ENCODE results near the gene NF1. TPM values are rescaled to one million over a fixed set of nuclear protein-coding genes. Genes with fewer than 3 reads are reported as not detected.

The NF1 gene
- total RNA-seq, 4 donors from 2014 or later: 40.9 to 64.8 (median 44.5) TPM

DNA sequence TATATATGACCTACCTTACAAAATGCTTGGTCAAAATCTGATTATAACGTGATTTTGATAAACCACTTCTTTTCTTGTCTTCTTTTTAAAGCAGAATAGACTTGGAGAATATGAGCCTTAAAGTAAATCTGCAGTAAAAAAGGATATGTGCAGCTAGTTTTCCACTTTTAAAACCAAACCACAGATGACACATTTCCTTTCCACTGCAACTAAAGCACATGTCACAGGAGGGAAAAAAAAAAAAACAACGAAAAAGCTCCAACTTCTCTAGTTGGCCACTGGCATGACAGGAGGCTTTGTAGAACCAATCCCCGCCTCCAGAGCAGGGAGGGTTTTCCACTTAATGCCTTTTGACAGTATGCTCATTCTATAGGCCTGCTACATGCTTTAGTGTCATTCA, 226.7 kb downstream of the NF1 start, which contains the start of gene EVI2A:
TSS of gene EVI2A (minus strand) at position 142 of the 400 bp plus-strand sequence. CDS start 2,609 bp downstream, outside the sequence.
- intact Hi-C loops (cut with DNase I): no loop called here
- Histone ChIP-seq H3K9me3 (no peaks in the 10 kb centered on the region), H3K4me1 (no peaks in the 10 kb centered on the region), H3K27ac (replicated peaks in 1 of 4) (no peak within 1 kb of the TSS), H3K4me3 (peak within 1 kb of the TSS; percentile 3 to 26 (median 12)), H3K27me3 (no peaks in the 10 kb centered on the region), H3K36me3 (peaks cover 0 to 10% (median 9%) of the 10 kb centered on the region in 4 donors)
- no peak for DNase-seq (ENCODE audit: extremely low spot score)
- TF ChIP-seq, protein P1, sequence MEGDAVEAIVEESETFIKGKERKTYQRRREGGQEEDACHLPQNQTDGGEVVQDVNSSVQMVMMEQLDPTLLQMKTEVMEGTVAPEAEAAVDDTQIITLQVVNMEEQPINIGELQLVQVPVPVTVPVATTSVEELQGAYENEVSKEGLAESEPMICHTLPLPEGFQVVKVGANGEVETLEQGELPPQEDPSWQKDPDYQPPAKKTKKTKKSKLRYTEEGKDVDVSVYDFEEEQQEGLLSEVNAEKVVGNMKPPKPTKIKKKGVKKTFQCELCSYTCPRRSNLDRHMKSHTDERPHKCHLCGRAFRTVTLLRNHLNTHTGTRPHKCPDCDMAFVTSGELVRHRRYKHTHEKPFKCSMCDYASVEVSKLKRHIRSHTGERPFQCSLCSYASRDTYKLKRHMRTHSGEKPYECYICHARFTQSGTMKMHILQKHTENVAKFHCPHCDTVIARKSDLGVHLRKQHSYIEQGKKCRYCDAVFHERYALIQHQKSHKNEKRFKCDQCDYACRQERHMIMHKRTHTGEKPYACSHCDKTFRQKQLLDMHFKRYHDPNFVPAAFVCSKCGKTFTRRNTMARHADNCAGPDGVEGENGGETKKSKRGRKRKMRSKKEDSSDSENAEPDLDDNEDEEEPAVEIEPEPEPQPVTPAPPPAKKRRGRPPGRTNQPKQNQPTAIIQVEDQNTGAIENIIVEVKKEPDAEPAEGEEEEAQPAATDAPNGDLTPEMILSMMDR (IDR thresholded peaks at IDR 0.05): no peak
- TF ChIP-seq EP300 (IDR thresholded peaks at IDR 0.05): no peak
- no peak for TF ChIP-seq POLR2AphosphoS5 (IDR thresholded peaks at IDR 0.05)
- no peak for TF ChIP-seq POLR2A (IDR thresholded peaks at IDR 0.05; ENCODE audit: low read depth)
- WGBS: 72% methylated on average over 3 of the region's 3 CpGs

- WGBS: 90% methylated on average over 4 of the region's 4 CpGs
- TF ChIP-seq, protein P1 (IDR thresholded peaks at IDR 0.05): no peak
- TF ChIP-seq POLR2AphosphoS5 (IDR thresholded peaks at IDR 0.05) (no peak), POLR2A (IDR thresholded peaks at IDR 0.05; ENCODE audit: low read depth) (no peak), EP300 (IDR thresholded peaks at IDR 0.05) (no peak)
- Histone ChIP-seq H3K36me3 (peaks cover 0 to 14% (median 13%) of the 10 kb centered on the region in 4 donors), H3K27me3 (no peaks in the 10 kb centered on the region), H3K4me1 (no peaks in the 10 kb centered on the region), H3K27ac (replicated peaks in 1 of 4) (no peak overlapping the region), H3K9me3 (no peaks in the 10 kb centered on the region), H3K4me3 (no peak overlapping the region)
- intact Hi-C loops (cut with DNase I): no loop called here
- DNase-seq (ENCODE audit: extremely low spot score): no peak
Observed at GRCh38 chr17:31321966-31322365, 227.2 kb downstream of the NF1 start.

DNA sequence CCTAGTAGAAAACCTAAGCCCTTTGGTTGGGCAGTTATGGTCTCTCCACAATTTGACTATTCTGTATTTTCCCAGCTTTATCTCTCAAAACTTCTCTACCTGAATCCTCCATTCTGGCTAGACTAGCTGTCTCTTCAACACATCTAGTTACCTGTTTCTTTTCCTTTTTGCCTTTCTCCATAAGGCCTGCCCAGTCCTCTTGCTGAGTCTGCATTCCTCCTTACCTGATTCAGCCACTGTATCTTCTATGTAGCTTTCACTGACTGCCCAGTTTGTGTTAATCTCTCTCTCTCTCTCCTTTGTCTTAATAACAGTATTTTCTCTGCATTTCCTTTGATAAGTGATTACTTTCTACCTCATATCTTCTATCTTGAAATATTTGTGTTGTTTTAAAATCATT, 228.8 kb downstream of the NF1 start:
- Histone ChIP-seq H3K36me3 (peaks cover 0 to 27% (median 17%) of the 10 kb centered on the region in 4 donors), H3K27ac (replicated peaks in 1 of 4) (no peak overlapping the region), H3K27me3 (no peaks in the 10 kb centered on the region), H3K9me3 (no peaks in the 10 kb centered on the region), H3K4me3 (no peak overlapping the region), H3K4me1 (no peaks in the 10 kb centered on the region)
- no peak for DNase-seq (ENCODE audit: extremely low spot score)
- TF ChIP-seq, protein P1 (IDR thresholded peaks at IDR 0.05): no peak
- no peak for TF ChIP-seq POLR2AphosphoS5 (IDR thresholded peaks at IDR 0.05)
- no peak for TF ChIP-seq POLR2A (IDR thresholded peaks at IDR 0.05; ENCODE audit: low read depth)
- no peak for TF ChIP-seq EP300 (IDR thresholded peaks at IDR 0.05)
- intact Hi-C loops (cut with DNase I): no loop called here

DNA sequence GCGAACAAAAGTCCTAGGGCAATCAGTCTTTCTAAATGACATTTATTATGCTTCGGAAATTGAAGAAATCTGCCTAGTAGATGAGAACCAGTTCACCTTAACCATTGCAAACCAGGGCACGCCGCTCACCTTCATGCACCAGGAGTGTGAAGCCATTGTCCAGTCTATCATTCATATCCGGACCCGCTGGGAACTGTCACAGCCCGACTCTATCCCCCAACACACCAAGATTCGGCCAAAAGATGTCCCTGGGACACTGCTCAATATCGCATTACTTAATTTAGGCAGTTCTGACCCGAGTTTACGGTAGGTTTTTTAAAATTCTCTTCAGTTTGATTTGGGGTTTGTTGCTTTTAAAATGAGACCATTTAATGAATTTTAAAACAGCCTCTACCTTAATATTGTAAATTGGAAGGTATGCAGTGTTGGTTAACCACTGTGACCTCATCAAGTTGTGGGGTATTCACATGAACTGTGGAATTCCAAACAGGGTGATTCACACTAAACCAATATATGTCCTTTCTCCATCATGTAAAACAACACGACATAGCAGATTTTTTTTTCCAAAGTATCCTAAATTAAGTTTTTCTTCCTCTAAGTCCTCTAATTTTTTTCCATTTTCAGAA, 232.9 kb downstream of the NF1 start:
- no peak for DNase-seq (ENCODE audit: extremely low spot score)
- H3K27me3 ChIP-seq: no peaks in the 10 kb centered on the region
- intact Hi-C loops (cut with DNase I): no loop called here
- TF ChIP-seq, protein P1 (IDR thresholded peaks at IDR 0.05): no peak
- TF ChIP-seq POLR2A (IDR thresholded peaks at IDR 0.05; ENCODE audit: low read depth) (no peak), EP300 (IDR thresholded peaks at IDR 0.05) (no peak), POLR2AphosphoS5 (IDR thresholded peaks at IDR 0.05) (no peak)
- no peak overlapping the region for H3K27ac ChIP-seq (replicated peaks in 1 of 4)
- peaks cover 0 to 39% (median 26%) of the 10 kb centered on the region in 4 donors for H3K36me3 ChIP-seq
- 98% methylated on average over 12 of the region's 12 CpGs for WGBS
- H3K9me3 ChIP-seq: no peaks in the 10 kb centered on the region
- H3K4me3 ChIP-seq: no peak overlapping the region
- H3K4me1 ChIP-seq: no peaks in the 10 kb centered on the region

- Histone ChIP-seq H3K27ac (replicated peaks in 1 of 4) (no peak overlapping the region), H3K4me3 (no peak overlapping the region), H3K36me3 (peaks cover 0 to 39% (median 28%) of the 10 kb centered on the region in 4 donors), H3K9me3 (no peaks in the 10 kb centered on the region), H3K4me1 (no peaks in the 10 kb centered on the region), H3K27me3 (no peaks in the 10 kb centered on the region)
- TF ChIP-seq POLR2AphosphoS5 (IDR thresholded peaks at IDR 0.05) (no peak), EP300 (IDR thresholded peaks at IDR 0.05) (no peak), POLR2A (IDR thresholded peaks at IDR 0.05; ENCODE audit: low read depth) (no peak)
- TF ChIP-seq, protein P1 (IDR thresholded peaks at IDR 0.05): no peak
- intact Hi-C loops (cut with DNase I): no loop called here
- DNase-seq (ENCODE audit: extremely low spot score): no peak
Observed at GRCh38 chr17:31328160-31328535, 233.4 kb downstream of the NF1 start.
